Measurements from ENCODE around the gene ZNF793. TPM values are rescaled to one million over a fixed set of nuclear protein-coding genes. Genes with fewer than 3 reads are reported as not detected.
A peak's percentile ranks its signal among the peaks of the same experiment; 100 is the strongest.

ZNF793 gene
- polyA plus RNA-seq, 6 donors from 2014 or later, result 2.0 to 3.2 (median 2.9) TPM

DNA sequence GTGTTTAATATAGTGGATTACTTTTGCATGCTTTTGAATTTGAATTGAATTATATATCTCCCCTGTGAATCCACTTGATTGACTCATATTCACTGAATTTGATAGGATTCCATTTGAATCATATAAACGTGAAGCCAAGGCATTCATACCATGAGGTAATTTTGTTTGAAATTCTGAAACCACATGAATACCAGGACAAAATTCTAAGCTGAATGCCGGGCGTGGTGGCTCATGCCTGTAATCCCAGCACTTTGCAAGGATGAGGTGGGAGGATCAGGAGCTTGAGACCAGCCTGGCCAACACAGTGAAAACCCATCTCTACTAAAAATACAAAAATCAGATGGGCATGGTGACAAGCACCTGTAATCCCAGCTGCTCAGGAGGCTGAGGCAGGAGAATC is 4.4 kb downstream of the ZNF793 start:
- Mint-ChIP-seq H3K36me3 (peaks cover 40 to 54% of the 10 kb centered on the region in 2 donors), H3K27me3 (no peaks in the 10 kb centered on the region), H3K27ac (no peak overlapping the region), H3K4me3 (no peak overlapping the region), H3K4me1 (no peaks in the 10 kb centered on the region), H3K9me3 (peaks cover 0 to 27% (median 4%) of the 10 kb centered on the region in 7 donors)
- DNase-seq (no peak), ATAC-seq (ENCODE audit: low read depth in 2 of 2) (no peak)

DNA sequence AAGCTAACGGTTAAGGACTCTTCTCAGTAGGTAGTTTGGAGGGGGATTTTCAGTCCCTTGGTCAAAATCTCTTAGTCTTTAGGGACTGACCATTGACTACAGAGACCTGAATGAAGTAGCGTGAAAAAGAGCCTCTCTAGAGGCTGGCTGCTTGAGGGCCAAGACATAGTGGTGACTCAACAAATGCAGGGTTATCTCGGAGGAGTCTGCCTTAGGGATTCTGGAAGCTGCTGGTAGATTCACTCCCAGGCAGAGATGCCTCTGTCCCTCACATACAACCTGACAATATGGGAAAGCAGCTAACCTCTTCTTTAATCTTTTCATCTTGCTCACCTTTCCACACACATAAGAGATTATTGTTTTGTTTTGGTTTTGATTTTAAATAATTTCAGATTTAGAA is 5.1 kb downstream of the ZNF793 start:
- Mint-ChIP-seq H3K9me3 (peaks cover 0 to 34% (median 7%) of the 10 kb centered on the region in 7 donors), H3K4me1 (no peaks in the 10 kb centered on the region), H3K36me3 (peaks cover 40 to 56% of the 10 kb centered on the region in 2 donors), H3K4me3 (no peak overlapping the region), H3K27ac (no peak overlapping the region), H3K27me3 (no peaks in the 10 kb centered on the region)
- ATAC-seq (ENCODE audit: low read depth in 2 of 2) (no peak), DNase-seq (no peak)

DNA sequence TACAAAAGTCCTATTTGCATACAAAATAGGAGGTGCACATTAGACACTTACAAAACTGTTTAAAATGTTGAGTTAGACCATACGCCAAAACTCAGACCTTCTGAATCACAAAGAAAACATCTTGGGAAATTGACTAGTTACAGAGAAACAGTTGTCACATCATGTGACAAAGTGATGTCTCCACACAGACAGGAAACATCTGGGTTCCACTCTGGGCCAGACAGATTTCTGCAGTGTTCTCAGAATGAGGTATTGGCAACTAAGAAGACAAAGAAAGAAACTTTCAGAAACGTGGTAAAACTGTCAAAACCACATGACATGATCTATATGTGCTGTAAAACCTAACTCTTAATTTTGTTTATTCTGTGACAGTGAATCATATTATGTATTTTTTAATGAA is 6.7 kb downstream of the ZNF793 start:
- Mint-ChIP-seq H3K27ac (peak overlapping the region in 1 of 6 donors; percentile 96), H3K36me3 (peaks cover 40 to 56% of the 10 kb centered on the region in 2 donors), H3K4me1 (no peaks in the 10 kb centered on the region), H3K27me3 (no peaks in the 10 kb centered on the region), H3K9me3 (peaks cover 0 to 40% (median 14%) of the 10 kb centered on the region in 7 donors), H3K4me3 (no peak overlapping the region)
- ATAC-seq (ENCODE audit: low read depth in 2 of 2), result no peak
- no peak for DNase-seq

DNA sequence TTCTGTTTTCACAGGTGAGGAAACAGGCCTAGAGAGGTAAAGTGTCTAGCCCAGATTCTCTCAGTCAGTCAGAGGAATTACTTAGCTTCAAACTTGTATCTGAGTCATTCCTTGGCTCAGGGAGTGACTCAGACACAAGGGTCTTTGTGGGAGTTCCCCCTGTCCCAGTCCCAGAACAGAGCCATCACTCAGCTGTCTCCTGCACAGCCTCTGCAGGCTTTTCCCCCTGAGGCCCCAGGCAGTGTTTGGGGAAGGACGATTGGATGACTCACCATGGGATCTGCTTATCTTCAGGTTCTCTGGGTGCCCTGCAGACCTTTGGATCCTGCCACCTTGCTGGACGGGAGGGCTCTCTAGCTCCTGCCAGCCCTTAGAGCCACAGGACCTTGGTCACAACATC is 13.2 kb downstream of the ZNF793 start:
- no peak for ATAC-seq (ENCODE audit: low read depth in 2 of 2)
- Mint-ChIP-seq H3K4me1 (peaks cover 0 to 2% (median 0%) of the 10 kb centered on the region in 3 donors), H3K9me3 (peaks cover 0 to 63% (median 27%) of the 10 kb centered on the region in 7 donors), H3K4me3 (no peak overlapping the region), H3K36me3 (peaks cover 40 to 46% of the 10 kb centered on the region in 2 donors), H3K27me3 (no peaks in the 10 kb centered on the region), H3K27ac (no peak overlapping the region)
- no peak for DNase-seq

DNA sequence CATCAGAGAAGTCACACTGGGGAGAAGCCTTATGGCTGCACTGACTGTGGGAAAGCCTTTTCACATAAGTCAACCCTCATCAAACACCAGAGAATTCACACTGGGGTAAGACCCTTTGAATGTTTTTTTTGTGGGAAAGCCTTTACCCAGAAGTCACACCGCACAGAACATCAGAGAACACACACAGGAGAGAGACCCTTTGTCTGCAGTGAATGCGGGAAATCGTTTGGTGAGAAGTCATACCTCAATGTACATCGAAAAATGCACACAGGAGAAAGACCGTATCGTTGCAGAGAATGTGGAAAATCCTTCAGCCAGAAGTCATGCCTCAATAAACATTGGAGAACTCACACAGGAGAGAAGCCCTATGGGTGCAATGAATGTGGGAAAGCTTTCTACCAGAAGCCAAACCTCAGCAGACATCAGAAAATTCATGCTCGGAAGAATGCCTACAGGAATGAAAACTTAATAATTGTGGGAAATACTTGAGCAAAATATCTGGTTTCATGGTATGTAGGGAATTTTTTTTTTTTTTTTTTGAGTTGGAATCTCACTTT is 30.7 kb downstream of the ZNF793 start:
- Mint-ChIP-seq H3K9me3 (peaks cover 19 to 82% (median 66%) of the 10 kb centered on the region in 7 donors), H3K4me1 (no peaks in the 10 kb centered on the region), H3K36me3 (peaks cover 40 to 56% of the 10 kb centered on the region in 2 donors), H3K27ac (peak overlapping the region in 2 of 6 donors; percentile 37 to 64), H3K27me3 (no peaks in the 10 kb centered on the region), H3K4me3 (no peak overlapping the region)
- ATAC-seq (ENCODE audit: low read depth in 2 of 2) (no peak), DNase-seq (no peak)

DNA sequence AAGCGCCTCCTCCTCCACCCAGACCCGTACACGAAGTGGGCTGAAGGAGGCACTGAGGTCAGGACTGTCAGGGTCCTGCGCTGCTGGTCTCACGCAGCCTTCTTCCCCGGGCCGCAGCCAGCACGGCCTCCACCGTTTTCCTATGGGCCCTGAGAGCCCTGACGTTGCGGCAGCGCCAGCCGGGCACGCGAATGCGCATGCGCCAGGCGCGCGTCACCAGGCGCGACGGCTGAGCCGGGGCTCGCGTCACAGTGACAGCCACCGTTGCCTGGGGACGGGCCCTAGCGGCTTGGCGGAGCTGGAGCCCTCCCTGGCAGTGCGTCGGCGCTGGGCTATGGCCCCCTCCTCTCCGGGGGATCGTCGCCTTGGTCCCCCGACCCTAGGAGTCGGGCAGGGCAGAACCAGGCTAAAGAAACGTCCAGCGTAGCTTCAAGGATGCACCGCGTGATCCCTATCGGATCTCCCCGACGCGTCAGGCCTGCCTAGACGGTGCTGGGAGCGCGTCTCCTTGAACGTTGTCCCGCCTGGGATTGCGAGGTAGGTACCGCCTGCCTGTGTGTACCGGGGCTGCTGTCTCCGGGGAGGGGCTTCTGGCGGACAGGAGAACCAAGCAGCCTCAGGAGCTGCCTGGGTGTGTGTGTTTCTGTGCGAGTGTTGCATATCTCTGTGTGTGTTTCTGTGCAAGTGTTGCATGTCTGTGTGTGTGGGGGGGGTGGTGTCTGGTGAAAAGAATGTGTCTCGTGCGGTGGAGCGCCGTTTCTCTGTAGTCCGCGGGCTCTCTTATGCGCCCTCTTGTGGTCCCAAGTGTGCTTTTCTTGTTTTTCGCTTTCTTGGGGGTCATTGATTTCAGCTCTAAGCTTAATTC is 44.6 kb downstream of the ZNF793 start:
- peaks cover 8 to 13% (median 10%) of the 10 kb centered on the region in 3 donors for H3K4me1 Mint-ChIP-seq
- ATAC-seq (ENCODE audit: low read depth in 2 of 2) (peak; percentile 93 to 94), DNase-seq (peak; percentile 83)
- H3K36me3 Mint-ChIP-seq, result peaks cover 33 to 61% of the 10 kb centered on the region in 2 donors
- peaks cover 16 to 88% (median 67%) of the 10 kb centered on the region in 7 donors for H3K9me3 Mint-ChIP-seq
- peak overlapping the region; percentile 88 to 100 (median 92) for H3K4me3 Mint-ChIP-seq
- peak overlapping the region; percentile 94 to 100 (median 98) for H3K27ac Mint-ChIP-seq
- H3K27me3 Mint-ChIP-seq, result no peaks in the 10 kb centered on the region

DNA sequence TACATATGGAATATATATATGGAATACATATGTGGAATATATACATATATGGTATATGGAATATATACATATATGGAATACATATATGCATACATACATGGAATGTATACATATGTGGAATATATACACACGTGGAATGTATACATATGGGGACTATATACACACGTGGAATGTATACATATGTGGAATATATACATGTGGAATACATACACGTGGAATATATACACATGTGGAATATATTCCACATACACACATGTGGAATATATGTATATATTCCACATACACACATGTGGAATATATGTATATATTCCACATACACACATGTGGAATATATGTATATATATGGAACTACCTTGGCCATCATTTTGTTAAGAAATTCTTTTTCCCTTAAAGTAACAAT is 56.8 kb downstream of the ZNF793 start:
- peaks cover 18 to 90% (median 74%) of the 10 kb centered on the region in 7 donors for H3K9me3 Mint-ChIP-seq

DNA sequence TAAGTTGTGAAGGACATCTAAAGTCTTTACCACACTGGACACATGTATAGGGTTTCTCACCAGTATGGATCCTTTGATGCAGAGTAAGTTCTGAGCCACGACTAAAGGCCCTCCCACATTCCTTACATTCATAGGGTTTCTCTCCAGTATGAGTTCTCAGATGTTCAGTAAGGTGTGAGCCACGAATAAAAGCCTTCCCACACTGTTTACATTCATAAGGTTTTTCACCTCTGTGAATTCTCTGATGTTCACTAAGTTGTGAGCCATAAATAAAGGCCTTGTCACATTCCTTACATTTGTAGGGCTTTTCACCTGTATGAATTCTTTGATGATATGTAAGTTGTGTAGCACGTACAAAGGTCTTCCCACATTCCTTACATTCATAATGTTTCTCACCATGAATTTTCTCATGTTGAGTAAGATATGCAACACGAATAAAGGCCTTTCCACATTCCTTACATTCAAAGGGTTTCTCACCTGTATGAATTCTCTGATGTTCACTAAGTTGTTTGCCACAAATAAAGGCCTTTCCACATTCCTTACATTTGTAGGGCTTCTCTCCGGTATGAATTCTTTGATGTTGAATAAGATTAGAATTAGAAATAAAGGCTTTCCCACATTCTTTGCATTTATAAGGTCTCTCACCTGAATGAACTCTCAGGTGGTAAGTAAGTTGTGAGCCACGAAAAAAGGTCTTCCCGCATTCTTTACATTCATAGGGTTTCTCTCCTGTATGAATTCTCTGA is 58.1 kb downstream of the ZNF793 start:
- DNase-seq (no peak), ATAC-seq (ENCODE audit: low read depth in 2 of 2) (no peak)
- Mint-ChIP-seq H3K27me3 (no peaks in the 10 kb centered on the region), H3K27ac (no peak overlapping the region), H3K36me3 (peaks cover 54 to 73% of the 10 kb centered on the region in 2 donors), H3K4me3 (no peak overlapping the region), H3K9me3 (peaks cover 23 to 92% (median 73%) of the 10 kb centered on the region in 7 donors), H3K4me1 (no peaks in the 10 kb centered on the region)

More for the DNA sequence above, 56.8 kb downstream of the ZNF793 start:
- H3K36me3 Mint-ChIP-seq, result peaks cover 46 to 73% of the 10 kb centered on the region in 2 donors
- H3K27ac Mint-ChIP-seq, result no peak overlapping the region
- no peak overlapping the region for H3K4me3 Mint-ChIP-seq
- no peaks in the 10 kb centered on the region for H3K4me1 Mint-ChIP-seq
- H3K27me3 Mint-ChIP-seq, result no peaks in the 10 kb centered on the region
- ATAC-seq (ENCODE audit: low read depth in 2 of 2) (no peak), DNase-seq (no peak)

DNA sequence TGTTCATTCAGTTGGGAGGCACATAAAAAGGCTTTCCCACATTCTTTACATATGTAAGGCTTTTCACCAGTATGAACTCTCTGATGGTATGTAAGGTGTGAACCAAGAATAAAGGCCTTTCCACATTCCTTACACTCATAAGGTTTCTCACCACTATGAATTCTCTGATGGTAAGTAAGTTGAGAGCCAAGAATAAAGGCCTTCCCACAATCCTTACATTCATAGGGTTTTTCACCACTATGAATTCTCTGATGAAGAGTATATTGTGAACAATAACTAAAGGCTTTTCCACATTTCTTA is 58.6 kb downstream of the ZNF793 start:
- DNase-seq (no peak), ATAC-seq (ENCODE audit: low read depth in 2 of 2) (no peak)
- Mint-ChIP-seq H3K4me3 (no peak overlapping the region), H3K36me3 (peaks cover 59 to 78% of the 10 kb centered on the region in 2 donors), H3K9me3 (peaks cover 27 to 95% (median 74%) of the 10 kb centered on the region in 7 donors), H3K4me1 (no peaks in the 10 kb centered on the region), H3K27me3 (no peaks in the 10 kb centered on the region), H3K27ac (no peak overlapping the region)

DNA sequence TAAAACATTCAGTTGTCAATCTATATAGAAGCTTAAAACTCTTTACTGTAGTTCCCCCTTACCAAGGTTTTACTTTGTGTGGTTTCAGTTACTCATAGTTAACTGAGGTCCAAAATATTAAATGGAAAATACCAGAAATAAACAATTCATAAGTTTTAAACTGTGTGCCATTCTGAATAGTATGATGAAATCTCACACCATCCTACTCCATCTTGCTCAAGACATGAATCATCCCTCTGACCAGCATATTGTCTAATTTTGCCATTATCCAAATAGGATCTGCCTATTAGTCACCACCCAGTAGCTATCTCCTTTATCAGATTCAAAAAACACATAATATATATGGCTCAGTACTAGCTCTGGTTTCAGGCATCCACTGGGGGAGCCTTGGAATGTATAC is 65.5 kb downstream of the ZNF793 start:
- ATAC-seq (ENCODE audit: low read depth in 2 of 2), result no peak
- DNase-seq, result no peak
- Mint-ChIP-seq H3K27me3 (no peaks in the 10 kb centered on the region), H3K4me1 (no peaks in the 10 kb centered on the region), H3K9me3 (peaks cover 0 to 71% (median 44%) of the 10 kb centered on the region in 7 donors), H3K36me3 (peaks cover 56 to 59% of the 10 kb centered on the region in 2 donors), H3K27ac (no peak overlapping the region), H3K4me3 (no peak overlapping the region)

DNA sequence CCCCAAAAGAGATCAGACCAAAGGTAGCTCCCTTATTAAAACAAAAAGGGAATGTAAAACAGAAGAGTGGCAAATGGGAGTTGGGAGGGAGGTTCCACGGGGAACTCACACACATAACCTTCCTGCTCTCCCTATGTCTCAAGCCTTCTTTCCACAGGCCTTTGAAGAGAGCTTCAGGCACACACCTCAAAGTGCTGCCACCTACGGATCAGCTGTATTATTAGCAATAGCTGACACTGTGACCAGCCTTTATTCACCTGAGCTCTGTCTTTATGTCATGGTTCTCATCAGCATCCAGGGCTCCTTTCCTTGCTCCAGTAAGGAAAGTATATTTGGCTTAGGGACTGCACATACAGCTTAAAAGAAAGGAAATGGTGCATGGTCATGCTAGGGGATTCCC is 76.6 kb downstream of the ZNF793 start:
- H3K36me3 Mint-ChIP-seq, result peaks cover 27 to 56% of the 10 kb centered on the region in 2 donors
- H3K4me1 Mint-ChIP-seq, result peaks cover 0 to 3% (median 0%) of the 10 kb centered on the region in 3 donors
- DNase-seq (no peak), ATAC-seq (ENCODE audit: low read depth in 2 of 2) (no peak)
- H3K27ac Mint-ChIP-seq, result no peak overlapping the region
- no peaks in the 10 kb centered on the region for H3K27me3 Mint-ChIP-seq
- peaks cover 7 to 64% (median 40%) of the 10 kb centered on the region in 7 donors for H3K9me3 Mint-ChIP-seq
- H3K4me3 Mint-ChIP-seq, result no peak overlapping the region
